HG02852 (cell line): Measurements from ENCODE around the gene ITGB5.

Source experiments
- ATAC-seq: cut with Tn5 transposase; IDR thresholded peaks from one replicate; pipeline ENCODE4 v1.9.1; 2021; ENCODE audit warnings: mild to moderate bottlenecking, moderate library complexity; ENCODE audit not compliant: unreplicated experiment

ITGB5 gene

DNA sequence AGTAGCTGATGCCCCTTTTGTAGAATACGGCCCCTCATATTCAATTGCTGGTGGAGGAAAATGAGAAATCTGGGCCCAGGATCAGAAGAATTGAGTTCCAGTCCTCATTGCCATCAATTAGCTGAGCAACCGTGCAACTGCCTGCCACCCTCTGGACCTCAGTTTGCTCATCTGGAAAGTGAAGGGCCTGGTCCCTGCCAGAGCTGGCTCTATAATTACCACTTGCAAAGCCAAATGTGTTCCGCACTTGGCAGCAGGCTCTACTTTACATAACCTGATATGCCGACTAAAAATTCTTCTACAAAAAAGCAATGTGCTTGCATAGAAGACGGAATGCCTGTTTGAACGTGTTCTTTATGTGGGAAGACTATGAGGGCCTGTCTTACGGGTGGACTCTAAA lies 8.6 kb upstream of the ITGB5 start:
- ATAC-seq: no peak

DNA sequence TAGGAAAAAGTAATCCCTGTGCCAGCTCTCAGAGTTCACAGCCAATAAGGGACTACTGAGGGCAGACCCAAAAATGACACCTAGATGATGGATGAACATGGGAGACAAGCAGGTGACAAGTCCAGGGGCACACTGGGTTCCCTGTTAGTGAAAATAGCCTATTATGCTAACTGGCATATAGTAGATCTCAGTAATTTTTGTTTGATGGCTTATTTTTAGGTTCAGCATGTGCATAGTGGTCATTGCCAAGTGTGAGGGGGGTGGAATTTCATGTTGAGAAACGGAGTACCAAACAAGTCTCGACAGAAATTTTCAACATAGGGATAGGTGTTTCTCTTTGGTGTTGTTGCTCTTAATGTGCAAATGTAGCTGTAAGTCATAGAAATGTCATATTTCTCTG lies 6.4 kb upstream of the ITGB5 start:
- ATAC-seq: no peak

DNA sequence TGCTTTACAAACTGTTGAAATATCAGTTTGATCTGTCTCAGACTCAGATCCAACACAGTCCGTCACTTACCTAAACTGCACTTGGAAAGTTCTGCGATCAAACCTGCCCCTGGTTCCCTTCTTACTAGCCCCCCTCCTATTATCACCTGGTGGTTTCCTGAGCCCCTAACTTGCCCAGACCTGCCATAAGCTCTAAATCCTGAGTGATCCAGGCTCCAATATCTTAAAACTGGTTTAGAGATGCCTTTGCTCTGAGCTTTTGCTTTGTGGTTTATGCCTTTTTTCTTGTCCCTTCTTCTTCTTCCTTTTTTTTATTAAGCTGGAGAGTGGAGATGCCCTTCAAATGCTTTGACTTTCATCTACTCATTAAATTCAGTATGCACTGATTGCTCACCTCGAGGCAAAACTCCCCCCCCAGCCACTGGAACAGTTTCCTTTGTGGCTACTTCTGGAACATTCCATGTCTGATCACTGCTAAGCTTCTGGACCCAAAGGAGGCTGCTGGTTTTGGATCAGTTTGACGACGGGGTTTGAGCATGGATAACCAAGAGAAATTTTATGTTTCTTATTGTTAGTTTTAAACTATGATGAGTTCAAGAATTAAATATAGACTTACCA lies 3.5 kb upstream of the ITGB5 start:
- ATAC-seq: no peak

DNA sequence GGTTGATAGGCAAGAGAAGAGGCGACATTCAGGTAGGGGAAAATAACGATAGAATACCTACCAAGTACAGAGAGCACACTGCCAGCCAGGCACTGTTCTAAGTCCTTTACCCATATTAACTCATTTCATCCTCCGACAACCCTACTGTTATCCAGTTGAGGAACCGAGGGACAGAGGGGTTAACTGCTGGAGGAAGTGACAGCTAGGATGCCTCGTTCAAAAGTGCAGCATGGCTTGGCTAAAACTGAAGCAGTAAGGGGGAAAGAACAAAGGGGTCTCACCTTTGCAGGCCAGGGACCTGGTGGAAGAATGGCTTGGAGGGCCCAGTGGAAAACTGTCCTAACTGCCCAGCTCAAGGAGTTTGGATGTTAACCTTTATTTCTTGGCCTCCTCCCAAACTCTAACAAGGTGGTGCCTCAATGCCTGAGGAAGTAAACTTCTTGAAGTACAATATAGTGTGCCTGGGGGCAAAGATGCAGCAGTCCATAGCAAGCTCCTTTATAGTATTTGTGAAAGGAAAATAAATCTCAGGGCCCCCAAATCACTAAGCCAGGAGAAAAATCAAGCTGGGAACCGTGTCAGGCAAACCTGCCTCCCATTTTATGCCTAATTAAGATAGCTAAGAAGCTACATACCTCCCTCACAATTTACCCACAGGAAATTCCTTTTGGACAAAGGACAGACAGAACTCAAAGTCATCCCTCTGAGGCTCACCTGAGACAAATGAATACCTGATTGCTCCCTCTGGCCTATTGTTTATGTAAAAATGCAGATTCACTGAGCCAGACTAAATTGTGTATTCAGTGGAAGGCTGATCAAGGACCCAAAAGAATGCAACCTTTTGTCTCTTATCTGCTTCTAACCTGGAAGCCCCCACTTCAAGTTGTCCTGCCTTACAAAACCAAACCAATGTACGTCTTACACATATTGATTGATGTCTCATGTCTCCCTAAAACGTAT lies 1.6 kb upstream of the ITGB5 start:
- no peak for ATAC-seq

DNA sequence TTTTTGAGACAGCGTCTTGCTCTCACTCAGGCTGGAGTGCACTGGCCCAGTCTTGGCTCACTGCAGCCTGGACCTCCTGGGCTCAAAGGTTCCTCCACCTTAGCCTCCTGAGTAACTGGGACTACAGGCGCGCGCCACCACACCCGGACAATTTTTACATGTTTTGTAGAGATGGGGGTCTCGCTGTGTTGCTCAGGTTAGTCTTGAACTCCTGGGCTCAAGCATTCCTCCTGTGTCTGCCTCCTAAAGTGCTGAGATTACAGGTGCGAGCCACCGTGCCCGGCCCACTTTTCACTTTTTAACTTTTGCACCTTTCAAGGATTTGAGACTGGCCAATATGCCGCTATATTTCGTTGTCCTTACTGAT lies 750 bp upstream of the ITGB5 start:
- ATAC-seq: no peak

DNA sequence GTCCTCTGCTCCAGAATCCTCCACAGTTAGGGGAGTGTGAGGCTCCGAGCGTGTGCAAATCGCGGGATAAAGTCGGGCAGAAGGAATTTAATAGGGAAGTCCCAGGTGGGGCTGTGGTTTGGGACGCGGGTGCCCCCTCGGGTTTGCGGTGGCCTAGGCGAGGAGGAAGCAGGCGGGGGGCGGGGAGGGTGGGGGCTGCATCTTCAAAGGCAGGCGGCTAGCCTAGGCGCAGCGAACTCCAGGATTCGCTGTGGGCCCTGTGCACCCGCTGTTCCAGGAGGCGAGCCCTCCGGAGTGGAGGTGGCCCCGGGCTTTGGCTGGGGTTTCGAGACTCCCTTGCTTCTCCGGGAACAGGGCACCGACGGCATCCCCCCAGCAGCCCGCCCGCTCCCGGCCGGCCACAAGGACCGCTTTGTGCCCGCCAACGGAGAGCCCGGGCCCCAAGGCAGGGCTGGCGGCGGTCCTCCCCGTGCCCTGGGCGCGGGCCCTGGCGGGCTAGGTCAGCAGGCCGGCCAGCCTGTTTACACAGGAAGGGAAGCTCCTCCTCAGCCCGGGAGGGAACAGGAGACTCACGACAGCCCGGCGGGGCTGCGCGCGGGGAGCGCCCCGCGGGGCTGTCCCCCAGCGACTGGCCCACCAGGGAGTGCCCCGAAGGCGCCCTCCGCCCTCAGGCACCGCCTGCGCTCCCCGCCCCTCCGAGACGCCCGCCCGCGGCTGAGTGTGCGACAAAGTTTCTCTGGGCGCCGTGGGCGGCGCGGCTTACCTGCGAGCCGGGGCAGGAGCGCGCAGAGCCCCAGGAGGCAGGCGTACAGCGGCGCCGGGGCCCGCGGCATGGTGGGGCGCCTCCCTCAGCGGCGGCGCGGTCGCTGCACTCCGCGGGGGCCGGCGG lies 753 bp downstream of the ITGB5 start:
- peak; percentile 39 for ATAC-seq

DNA sequence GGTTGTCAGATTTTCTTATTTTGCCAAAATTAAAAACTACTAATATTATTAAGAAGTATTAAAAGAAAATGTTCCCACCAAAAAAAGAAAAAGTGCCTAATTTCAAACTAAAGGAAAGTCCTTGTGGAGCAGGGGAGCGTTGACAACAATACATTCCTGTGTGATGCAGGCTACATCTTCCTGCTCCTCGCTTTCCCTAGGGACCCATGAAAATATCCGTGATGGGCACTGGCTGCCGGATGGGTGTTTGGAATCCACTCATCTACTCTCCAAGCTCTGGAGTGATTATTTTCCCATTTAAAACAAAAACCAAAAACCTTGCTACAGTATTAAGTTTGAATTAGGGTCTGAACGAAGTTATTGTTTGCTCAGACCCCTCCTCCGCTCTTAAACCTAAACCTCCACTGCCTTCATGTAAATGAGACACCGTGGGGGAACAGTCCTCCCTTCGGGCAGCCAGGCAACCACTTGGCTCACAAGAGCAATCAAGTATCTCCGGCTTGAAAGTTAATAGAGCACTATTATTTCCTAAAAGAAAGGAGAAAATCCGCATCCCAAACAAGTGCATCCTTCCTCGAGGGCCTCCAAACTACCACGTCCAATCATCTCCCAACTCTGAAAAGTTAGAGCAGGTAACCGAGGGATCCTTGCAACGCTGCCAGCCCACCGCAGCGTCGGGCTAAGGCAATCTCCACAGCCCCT lies 1.5 kb downstream of the ITGB5 start:
- ATAC-seq: no peak

DNA sequence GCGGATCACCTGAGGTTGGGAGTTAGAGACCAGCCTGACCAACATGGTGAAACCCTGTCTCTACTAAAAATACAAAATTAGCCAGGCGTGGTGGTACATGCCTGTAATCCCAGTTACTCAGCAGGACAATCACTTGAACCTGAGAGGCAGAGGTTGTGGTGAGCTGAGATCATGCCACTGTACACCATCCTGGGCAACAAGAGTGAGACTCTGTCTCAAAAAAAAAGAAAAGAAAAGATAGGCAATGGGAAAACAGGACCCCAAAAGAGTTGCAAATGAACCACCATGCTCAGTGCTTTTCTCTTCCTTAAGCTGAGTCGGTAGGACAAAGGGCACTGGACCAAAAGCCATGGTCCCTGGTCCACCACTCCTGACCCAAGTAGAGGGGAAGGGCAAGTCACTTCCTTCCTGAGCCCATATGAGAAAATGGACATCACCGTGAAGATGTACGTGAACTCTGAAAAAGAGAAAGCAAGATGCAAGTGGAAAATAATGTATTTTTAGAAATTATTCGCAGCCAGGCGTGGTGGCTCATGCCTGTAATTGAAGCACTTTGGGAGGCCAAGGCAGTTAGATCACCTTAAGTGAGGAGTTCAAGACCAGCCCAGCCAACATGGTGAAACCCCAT lies 2.6 kb downstream of the ITGB5 start:
- ATAC-seq: no peak

DNA sequence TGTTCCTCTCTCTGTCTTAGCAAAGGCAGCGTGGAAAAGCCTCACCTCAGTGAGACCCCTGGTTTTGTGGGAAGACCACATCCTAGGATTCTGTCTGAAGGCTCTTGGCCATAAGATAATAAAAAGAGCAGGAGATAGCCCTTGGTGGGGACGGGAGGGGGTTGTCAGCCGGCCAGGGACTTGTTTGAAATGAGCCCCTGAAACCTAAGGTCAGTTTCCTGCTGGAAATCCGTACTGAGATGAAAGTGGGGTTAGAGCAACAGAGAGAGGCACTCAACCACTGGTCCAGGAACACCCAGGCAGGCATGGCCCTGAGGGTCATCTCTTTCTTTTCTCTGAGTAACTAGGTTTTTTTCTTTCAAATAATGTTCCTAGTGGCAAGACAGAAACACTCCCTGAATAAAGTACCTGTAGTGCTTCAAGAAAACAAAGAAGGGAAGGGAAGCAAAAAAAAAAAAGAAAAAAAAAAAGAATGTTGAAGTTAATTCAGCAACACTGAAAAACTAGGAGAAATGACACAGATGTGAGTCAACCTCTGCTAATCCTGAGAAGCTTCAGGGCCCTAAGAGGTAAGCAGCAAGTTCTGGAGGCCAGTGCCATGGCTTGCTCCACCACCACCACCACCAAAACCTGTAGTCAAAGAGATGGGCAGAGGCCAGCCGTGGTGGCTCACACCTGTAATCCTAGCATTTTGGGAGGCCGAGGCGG lies 3.2 kb downstream of the ITGB5 start:
- ATAC-seq: no peak

DNA sequence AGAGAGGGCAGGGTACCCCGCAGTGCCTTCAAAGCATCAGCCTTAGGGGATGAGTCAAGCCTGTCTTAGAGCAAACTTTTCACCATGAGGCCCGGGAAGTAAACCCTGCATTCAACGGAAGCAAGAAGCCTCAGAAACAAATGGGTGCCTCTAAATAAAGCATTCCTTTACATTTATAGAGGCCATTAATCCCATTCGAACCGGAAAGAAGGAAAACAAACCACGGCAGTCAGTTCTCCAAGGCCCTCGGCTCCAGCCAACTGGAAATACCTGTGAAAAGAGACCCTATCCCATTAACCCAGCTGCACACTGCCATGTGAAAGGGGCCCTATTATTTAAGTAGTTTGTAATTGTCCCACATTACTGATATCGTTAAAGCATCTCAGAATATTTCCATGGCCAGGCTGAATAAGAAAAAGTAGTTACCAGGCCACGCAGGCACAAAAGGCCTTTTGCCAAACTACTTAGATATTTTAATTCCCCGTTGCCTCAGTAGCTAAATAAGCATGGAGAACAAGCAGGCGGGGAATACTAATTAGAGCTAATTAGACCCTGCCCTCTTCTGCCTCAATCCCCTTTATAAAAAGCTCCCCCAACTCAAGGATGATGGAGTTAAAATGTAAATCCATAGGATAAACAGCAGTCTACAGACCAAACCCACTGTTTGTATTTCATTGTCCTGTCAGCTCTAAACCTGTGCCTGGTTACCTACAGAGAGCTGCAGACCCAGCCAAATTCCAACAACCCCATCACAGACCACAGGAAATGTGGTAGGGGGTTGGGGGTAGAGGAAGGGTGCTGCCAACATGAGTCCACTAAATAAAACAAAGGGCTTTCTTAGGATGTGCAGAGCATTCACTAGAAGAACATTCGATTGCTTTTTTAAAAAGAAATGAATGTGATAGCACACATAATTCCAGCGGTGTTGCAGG lies 4.1 kb downstream of the ITGB5 start:
- no peak for ATAC-seq

DNA sequence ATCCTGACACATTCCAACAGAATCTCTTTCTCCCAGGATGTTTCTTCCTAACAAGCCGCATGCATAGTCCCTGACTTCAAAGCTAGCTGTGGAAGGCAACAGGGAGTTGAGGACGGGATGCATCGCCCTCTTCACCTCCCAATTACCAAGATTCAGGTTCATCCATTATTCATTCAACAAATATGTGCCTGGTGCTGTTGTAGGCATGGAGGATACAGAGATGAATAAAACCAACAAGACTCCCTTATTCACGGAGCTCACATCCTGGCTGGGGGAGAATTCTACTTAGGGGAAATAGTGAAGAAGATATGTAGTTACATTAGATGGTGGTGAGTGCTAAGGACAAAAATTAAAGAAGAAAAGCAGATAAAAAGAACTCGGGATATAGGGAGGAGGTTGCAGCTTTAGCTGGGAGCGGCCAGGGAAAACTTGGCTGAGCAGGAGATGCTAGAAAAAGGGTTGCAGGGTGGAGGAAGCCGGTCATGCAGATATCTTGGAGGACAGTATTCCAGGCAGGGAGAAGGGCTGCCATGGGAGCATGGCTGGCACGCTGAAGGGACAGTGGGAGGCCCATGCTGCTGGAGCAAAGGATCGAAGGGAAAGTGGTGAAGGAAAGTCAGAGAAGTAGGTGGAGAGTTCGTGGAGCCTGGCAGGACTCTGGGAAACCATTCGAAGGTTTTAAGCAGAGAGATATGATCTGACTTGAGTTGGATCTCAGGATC lies 5.0 kb downstream of the ITGB5 start:
- no peak for ATAC-seq

DNA sequence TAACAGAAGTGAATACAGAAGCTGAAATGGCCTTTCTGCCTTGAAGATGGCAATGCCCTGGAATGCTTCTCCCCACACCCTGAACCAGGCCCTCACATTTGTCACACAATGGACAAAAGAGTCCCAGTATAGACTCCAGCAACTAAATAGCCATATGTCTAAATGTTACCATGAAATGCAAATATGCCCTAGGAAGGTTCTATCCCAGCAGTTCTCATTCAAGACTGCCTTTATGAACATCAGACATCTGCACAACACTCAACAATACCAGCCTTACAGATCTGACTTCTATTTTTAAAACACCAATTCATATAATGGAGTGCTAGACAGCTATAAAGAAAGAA lies 7.9 kb downstream of the ITGB5 start:
- no peak for ATAC-seq

DNA sequence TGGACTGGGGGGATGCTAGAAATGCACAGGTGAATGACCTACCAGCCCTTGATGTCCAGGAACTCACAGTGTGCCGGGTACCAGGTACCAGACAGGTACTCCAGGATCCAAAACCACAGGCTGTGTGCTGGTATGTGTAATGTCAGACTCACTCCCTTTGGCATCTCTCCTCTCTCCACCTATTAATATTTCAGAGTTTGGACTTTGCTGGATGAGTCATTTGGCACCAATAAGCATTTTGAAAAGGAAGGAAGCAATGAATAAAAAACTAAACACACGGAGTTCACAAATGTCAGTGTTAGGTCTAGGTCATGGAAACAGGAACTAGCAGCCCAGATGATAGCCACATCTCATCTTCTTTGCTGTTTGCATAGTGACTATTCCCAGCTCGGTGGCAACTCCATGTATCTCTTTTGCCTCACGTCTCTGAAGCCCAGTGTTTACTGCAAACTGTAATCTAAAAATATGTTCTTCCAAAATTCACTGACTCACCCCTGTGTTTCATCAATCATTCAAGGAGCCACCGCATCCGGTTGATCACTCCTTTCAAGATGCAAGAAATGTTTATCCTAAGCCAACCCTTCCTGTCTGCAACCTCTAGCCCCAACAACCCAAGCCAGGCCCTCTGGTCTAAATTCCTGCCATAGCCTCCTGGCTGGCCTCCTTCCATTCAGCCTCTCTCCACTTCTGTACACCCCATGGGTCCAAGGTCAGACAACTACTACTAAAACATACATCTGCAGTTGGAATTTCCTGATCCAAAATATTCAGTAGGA lies 8.4 kb downstream of the ITGB5 start:
- ATAC-seq: no peak

DNA sequence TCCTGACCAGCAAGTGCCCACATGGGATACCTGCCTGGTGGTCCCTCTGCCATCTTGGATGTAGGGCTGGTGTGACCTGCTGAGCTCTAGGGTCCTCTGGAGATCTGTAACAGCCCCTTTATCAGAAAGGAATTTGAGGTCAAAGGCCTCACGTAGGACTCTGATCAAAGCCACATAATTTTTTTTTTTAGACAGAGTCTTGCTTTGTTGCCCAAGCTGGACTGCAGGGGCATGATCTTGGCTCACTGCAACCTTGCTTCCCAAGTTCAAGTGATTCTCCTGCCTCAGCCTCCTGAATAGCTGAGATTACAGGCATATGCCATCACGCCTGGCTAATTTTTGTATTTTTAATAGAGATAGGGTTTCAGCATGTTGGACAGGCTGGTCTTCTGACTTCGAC lies 9.5 kb downstream of the ITGB5 start:
- no peak for ATAC-seq

DNA sequence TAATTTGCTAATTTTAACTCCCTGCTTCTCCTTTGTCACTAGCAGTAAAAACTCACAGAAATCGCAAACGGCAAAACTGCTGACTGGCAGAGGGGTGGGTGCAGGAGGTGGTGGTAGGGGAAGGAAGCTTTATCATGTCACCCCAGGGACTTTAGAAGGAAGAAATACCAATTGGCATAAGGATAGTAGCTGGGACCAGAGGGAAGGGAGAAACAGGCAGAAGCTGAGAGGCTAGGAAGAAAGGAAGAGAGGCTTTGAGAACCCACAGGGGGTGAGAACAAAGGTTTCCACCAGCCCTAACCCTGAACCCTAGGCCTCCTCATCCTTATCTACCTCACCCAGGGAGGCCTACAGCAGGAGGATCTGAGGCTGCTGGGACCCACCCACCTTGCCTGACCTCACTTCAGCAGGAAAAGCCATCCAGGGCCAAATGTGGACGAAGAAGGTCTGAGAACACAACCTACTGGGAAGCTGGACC lies 10.7 kb downstream of the ITGB5 start:
- no peak for ATAC-seq

DNA sequence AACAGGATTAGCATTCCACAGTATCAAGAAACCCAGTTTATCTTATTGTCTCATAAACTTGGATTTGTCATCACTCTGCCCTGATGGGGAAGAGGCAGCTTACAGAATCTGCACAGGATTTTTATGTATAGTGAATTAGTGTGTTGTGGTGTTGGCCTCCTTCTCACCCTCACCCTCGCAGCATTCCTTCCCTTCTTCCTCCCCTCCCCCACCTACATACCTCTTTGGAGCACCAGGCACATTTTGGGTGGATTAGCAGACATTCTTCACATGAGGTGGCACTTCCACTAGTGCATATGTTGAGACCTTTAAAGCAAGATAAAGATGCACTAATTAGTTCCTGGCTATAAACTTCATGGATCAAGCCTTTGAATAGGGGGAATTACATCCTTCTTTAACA lies 13.9 kb downstream of the ITGB5 start:
- ATAC-seq: no peak

DNA sequence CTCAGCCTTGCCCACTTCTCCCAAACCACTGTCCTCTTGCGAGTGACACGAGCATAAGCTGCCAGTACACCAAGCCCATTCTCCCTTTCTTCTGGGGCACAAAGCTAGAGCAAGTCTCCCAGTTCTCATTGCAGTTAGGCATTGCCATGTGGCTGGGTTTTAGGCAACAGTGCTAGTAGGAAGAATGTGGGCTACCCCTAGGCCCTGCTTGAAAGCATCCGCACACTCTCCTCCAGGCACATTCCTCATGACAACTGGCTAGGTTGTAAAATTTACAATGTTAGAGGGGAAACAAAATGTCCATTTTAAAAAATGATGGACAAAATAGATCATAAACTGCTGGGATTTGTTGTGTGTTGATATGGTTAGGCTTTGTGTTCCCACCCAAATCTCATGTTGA lies 19.7 kb downstream of the ITGB5 start:
- no peak for ATAC-seq
